Endometrial microvascular endothelial cells (primary cell): ENCODE data around the gene NME3. TPM values are rescaled to one million over a fixed set of nuclear protein-coding genes. Genes with fewer than 3 reads are reported as not detected.
"Not testable (repeated sequence)": the region's sequence is repeated elsewhere in the genome, so short reads cannot be mapped to it uniquely, and the experiment has no call there.

Experiments
- in situ Hi-C: cut with HindIII; loops from 2 replicates; pipeline ENCODE4 v1.10.0; 2017; ENCODE audit warnings: low sequenced_read_pairs, low pct_unique_long_range_greater_than_20kb; ENCODE audit errors: inconsistent ontology term
- total RNA-seq: library from RNA; depleted of rRNA; stranded (reverse); fragments of >200 nt; gene quantifications from one replicate; pipeline ENCODE4 v1.2.3, GENCODE V29; 2015; ENCODE audit errors: inconsistent ontology term

Gene NME3
- 65.6 TPM for total RNA-seq

DNA sequence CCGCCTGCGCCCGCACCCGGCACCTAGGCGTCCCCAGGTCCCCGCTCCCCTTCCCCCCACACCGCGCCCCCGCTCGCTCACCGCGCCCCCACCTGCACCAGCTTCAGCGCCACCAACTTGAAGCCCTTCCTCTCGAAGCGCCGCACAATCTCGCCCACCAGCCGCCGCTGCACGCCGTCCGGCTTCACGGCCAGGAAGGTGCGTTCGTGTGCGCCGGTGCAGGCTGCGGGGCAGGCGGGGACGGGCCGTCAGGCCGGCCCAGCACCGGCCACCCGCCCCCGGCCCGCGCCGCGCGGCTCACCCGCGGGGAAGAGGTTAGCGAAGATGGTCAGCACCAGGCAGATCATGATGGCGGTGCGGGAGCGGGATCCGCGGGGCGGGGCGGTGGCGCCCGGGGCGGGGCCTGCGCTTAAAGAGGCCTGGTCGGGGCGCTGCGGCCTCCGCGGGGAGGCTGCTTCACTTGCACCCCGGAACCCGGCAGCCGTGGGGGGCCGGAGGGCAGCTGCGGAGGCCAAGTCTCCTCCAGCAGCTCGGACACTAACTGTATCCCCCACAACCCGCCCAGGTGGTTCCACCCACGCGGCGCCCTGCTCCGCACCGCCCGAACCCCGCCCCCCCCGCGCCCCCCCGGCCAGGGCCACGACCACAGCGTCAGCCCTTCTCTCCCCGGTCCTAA lies at the start of gene NME3:
NME3 (minus strand) TSS at position 356 of the 676 bp plus-strand sequence; CDS start at position 347, 9 bp downstream.
- in situ Hi-C loops: no loop called here

DNA sequence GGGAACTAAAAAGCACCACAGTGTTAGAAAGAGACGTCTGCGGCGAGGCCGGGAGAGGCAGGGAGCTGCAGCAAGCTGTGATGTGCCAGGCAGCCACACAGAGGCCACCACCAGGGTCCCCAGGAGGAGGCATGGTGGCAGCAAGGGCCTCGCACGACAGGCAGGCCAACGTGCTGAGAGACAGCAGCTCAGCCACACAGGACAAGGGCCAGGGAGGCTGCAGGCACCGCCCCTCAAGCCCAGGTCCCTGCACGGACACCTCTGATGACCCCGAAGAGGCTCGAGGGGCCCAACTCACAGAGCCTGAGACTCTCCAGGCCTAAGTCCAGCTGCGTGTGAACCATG lies 49.6 kb upstream of the NME3 start:
- in situ Hi-C loops: no loop called here

DNA sequence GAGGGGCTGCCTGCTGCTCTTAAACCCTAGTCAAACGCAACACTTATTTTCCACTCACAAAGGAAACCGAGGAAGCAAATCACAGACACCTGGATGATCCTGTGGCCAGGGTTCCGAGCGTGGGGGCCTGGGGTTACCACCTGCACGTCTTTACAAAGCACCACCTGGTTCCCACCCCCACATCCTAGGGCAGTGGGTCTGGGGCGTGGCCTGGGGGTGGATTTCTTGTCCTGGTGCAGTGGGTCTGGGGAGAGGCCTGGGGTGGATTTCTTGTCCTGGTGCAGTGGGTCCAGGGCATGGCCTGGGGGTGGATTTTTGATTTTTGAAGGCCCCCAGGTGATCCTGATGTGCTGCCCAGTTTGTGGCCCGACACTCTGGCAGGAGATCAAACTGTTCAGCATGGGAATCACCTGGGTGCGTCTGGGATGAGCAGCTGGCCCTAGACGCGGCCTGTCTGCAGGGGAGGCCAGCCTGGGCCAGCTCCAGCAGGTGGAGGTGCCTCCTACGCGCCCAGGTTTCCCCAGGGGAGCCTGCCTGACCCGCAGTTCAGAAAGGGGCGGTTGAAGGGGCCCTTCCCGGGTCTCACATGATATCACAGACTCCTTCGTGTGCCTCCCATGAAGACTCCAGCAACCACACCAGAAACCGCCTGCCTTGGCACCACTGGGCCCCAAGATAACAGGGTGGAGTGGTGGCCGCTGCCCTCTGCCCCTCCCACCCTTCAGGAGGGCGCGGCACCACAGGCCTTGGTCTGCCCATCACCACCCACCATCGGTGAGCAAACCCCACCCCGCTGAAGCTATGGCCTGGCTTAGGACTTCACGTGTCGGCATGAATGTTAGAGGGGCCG lies 49.0 kb upstream of the NME3 start:
- in situ Hi-C loops: no loop called here

DNA sequence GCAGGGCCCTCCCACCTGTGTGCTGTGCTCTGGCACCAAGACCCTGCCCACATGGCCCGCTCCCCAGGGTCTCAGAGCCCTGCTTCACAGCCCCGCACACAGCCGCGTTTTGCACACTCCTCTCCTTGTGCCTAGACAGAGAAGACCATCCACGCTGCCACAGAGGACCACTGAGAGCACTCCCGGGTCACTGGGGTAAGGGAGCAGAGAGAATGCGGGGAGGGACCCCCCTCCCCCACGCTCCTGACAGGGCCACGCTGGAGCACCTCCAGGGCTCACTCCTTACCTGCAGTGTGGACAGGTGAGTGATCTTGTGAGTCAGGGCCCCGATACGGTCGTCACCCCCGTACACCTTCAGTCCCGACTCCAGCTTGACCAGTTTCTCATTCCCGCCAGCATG lies 48.3 kb upstream of the NME3 start:
- in situ Hi-C loops: no loop called here

DNA sequence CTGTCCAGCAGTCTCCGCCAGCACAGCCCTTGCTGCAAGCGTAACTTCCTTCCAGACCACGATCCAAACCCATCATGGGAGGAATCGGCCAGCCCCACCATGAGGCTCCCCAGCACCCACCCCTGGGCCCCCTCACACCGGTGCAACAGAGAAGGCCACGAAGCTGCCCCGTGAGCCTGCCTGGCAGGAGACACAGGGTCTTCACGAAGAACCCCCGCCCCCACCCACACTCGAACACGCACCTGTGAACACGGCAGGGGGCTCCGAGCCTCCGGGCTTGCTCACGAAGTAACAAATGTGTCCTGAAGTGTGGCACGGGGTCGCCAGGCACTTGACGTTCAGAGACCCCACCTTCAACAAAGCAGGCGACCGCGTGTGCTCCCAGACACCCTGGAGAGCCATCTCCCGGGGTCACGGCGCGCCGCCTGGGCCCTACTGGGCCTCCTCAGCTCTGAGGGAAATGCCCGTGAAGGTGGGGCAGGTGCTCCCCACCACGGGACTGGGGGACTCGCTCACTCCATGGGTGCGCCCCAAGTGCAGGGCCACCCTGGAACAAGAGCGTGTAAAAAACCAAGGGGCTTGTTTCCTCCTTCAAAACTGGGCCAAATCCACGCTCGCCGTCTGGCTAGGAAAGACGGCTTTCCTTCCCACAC lies 47.7 kb upstream of the NME3 start:
- in situ Hi-C loops: no loop called here

DNA sequence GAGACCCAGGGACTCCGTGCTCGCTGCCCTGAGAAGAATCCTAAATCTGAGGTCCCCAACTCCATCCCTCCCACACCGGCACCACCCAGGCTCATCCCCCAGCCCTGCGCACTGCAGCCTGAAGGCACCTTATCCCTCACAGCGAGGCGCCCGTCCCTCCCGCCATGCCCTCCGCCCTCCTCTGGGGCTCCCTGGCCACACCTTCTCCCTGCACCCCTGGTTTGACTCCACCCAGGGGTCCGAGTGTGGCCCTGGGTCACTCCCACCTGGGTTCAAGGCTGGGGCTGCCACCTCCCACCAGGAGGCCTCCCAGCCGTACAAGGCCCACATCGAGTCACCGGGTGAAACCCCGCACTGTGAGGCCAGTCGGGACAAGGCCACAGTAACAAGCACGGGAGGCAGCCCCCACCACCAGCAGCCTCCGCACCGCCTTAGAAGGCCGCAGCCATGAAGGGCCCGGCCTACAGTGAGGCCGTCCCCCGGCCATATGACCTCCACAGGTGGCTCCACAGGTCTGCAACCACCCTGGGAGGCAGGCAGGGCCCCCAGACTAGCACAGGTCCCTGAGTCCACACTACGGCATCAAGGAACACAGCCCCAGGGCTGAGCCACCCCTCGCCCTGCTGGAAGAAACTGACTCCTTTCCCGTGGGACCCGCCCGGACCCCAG lies 47.0 kb upstream of the NME3 start:
- in situ Hi-C loops: no loop called here

DNA sequence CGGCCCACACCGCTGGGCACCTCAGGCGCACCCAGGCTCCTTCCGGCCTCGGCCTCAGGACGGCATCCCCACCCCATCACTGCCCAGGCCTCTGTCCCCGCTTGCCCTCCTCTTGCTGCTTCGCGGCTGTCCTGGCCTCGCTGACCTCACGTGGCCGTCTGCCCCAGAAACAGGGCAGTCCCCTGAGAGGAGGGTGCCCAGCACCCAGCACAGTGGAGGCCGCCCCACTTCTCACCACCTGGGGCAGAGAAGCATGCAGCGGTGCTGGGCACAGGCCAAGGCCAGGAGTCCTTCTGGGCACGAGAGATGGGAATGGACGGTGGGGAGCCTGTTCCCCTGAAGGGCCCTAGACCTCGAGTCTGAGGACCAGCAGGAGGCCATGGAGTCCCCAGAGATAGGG lies 46.4 kb upstream of the NME3 start:
- in situ Hi-C loops: no loop called here

DNA sequence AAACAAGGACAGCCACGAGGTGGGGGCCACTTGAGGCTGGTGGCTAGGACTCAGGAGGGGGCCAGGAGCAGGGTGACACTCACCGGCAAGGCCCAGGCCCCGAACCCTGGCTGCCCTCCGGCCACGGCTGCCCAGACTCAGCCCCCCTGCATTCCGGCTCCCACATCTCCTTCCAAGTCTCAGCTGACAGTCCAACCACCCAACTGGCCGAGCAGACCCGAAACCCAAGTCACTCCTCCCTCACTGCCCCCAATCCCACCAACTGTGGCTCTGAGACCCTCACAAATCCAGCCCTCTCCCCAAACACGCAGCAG lies 45.9 kb upstream of the NME3 start:
- in situ Hi-C loops: no loop called here

DNA sequence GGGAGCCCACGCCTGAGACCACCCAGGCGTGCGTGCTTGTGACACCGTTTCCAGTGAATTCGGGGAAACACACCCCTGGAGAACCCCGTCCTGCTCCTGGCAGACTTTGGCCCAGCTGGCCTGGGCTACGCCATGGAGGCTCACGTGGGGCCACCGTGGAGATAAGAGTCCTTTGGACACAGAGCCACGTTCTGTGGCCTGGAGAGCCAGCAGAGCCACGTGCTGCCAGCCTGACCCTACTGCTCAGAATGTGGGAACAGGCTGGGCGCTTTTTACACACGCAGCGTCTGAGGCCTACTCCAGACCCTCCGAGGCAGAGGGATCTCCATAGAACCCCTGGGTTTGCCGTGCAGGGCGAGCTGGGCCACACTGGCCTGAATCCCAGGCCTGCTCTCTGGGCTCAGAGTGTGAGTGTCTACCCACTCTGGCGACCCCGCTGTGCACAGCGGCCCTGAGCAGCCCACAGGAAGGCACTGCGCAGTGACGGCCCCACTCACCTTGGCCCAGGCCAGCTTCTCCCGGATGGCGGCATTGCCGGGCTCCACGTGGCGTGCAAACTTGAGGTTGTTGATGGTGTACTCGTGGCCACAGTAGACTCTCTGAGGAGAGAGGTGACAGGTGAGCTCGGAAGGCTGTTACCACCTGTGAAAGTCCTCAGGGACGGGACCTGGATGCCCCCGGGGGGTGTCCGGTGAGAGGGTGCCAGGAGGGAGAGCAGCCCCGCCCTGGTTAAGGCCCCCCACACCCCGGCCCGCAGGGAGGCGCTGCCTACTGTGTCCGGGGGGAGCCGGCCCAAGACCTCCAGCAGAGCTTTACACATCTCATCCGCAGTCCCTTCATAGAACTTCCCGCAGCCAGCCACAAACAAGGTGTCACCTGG lies 45.3 kb upstream of the NME3 start:
- in situ Hi-C loops: no loop called here

DNA sequence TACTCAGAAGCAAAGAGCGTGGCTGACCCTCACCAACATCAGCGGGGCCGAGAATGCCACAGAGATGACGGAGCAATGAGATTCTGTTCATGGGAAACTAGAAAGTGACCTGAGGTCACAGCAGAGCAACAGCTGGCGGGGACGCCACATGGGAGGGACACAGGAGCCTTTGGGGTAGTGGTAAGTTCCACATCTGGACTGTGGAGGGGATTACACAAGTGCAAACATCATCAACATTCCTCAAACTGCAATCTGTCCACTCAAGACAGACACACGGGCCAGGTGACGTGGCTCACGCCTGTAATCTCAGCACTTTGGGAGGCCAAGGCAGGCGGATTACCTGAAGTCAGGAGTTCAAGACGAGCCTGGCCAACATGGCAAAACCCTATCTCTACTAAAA lies 44.1 kb upstream of the NME3 start:
- in situ Hi-C loops: no loop called here

DNA sequence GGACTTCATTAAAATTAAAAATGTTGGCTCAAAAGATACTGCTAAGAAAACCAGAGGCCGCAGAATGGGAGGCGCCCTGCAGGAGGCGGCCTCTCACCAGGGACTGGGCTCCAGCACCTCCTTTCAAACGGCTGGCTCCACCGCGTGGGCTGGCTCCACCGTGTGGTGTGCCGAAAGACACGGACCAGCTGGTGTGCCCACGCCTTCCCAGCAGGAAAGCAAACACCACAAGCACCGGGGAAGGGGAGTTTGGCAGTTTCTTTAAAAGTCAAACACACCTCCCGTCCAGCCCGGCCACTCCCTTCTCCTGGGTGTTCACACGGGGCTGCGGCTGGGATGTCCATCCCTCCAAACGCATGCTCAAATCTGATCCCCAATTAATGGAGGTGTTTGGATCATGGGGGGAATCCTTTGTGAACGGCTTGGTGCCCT lies 41.4 kb upstream of the NME3 start:
- in situ Hi-C loops: no loop called here

DNA sequence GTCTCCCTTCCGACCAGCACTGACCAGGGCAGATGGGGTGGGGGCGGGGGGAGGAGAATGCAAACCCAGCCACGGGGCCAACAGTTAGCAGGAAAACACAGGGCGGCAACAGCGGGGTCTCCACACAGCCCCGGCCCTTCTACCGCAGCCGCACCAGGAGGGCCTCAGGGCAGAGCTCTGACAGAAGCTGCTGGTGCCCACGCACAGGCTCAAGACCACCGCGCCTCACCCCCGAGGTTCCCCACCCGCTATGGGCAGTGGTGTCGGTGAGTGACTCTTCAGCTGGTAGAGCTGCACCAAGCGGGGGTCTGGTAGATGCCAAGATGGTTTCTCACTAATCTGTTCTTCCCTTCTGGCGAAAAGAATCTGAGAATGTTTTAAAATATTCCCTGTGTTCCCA lies 39.2 kb upstream of the NME3 start:
- in situ Hi-C loops: no loop called here

DNA sequence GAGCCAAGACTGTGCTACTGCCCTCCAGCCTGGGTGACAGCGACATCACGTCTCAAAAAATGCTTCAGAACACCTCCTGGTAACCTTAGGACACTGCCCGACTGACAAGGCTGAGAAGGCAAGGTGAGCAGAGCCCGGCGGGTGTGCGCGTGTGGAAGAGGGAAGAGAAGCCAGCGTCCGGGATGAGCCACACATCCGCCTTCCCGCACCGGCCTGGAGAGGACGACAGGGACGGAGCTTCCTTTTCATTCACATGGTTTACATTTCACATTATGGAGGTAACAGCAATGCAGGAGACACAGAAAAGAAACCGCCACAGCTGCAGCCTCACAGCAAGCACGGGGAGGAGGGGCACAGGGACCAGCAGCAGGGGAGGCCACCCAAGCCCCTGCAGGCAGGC lies 38.8 kb upstream of the NME3 start:
- in situ Hi-C loops: no loop called here

DNA sequence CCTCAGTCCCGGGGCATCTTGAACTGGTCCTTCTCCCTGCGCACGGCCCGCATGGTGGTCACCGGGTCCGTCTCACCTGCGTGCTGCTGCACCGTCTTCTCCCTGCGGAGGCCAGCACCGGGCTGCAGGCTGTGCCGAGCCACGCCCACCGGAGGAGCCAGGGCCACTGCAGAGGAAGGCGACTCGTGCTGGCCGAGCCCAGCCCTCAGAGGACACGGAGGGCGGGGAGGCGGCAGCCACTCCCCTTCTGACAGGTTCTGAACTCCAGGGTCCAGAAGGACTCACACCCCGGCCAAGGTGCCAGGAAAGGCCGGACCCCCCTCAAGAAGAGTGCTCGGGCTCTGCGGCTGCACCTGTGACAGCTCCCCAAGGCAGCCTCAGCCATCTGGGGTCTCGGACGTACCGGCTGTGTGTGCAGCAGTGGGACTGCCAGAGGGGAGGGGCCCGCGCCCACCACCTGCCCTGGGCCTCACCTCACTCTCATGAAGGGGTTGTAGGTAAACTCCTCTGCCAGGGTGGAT lies 38.0 kb upstream of the NME3 start:
- in situ Hi-C loops: no loop called here

DNA sequence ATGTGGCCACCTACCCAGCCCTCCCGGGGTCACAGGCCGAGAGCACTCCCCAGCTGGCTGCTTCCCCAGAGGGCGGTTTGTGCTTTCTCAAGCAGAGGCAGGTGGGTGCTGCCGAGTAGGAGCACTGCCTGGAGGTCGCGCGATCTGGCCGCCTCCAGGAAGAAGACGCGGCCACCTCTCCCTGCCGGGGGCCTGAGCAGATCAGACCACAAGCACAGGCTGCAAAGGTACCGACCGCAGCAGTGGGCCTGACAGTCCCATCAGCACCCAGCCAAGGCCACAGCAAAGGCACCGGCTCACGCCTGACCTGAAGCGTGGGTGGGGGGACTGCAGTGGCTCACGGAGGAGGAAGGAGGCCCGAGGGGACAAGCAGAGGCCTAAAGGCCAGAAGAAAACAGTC lies 37.3 kb upstream of the NME3 start:
- in situ Hi-C loops: no loop called here

DNA sequence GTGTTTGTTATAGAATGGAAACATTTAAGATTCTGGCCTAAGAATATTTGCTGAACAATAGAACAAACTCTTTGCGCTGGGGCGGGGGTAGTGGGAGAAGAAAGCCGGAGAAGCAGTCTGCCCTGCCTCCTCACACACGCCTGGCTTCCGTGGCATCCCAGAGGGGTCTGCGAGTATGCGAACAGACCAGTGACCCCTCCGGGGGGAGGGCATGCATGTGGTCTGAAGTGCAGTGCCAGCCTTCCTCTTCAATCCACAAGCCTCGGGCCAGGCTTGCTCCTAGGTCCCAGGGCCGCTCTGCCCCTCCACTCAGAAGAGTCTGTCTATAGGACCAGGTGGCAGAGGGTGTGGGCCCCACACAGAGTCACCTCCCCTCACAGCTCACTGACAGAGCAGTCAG lies 36.3 kb upstream of the NME3 start:
- in situ Hi-C loops: no loop called here

DNA sequence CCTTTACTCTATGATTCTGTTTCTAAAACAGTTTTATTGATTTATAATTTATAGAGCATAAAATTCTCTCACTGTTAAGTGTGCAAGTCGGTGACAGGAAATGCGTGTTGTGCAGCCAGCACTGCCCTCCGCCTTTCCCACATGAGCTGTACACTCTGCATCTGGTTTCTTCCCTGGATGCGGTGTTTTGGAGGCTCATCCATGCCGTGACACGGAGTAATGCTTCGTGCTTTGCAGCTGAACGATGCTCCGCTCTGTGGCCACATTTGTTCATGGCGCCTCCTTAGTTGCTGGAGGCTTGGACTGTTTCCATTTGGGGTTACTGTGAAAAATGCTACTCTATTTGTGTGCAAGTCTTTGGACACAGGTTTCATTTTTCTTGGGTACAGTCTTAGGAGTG lies 29.4 kb upstream of the NME3 start:
- in situ Hi-C loops: no loop called here

DNA sequence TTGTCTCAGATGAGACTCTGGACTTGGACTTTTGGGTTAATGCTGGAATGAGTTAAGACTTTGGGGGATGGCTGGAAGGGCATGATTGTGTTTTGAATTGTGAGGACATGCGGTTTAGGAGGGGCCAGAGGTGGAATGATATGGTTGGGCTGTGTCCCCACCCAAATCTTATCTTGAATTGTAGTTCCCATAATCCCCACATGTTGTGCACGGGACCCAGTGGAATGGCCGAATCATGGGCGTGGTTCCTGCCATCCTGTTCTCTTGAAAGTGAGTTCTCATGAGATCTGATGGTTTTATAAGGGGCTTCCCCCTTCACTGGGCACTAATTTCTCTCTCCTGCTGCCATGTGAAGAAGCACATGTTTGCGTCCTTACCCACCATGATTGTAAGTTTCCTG lies 27.9 kb upstream of the NME3 start:
- in situ Hi-C loops: not testable (repeated sequence)
